Measurements from ENCODE around the gene RIMBP2.

RIMBP2 gene

GRCh38 chr12:130456375-130457199, 259.5 kb downstream of the RIMBP2 start:
- DNase-seq = no peak

- DNase-seq = no peak
Observed at GRCh38 chr12:130455161-130455560, 260.9 kb downstream of the RIMBP2 start.

GRCh38 chr12:130454296-130454695, 261.8 kb downstream of the RIMBP2 start:
- DNase-seq = no peak

- no peak for DNase-seq
Observed at GRCh38 chr12:130452546-130452945, 263.6 kb downstream of the RIMBP2 start.

- DNase-seq = no peak
Observed at GRCh38 chr12:130451001-130451930, 264.8 kb downstream of the RIMBP2 start.

- DNase-seq = no peak
Observed at GRCh38 chr12:130449291-130449690, 266.8 kb downstream of the RIMBP2 start.

- DNase-seq = no peak
Observed at GRCh38 chr12:130448044-130448821, 267.9 kb downstream of the RIMBP2 start.

GRCh38 chr12:130447655-130447965, 268.5 kb downstream of the RIMBP2 start:
- no peak for DNase-seq

- DNase-seq = no peak
Observed at GRCh38 chr12:130446846-130447654, 269.0 kb downstream of the RIMBP2 start.

- no peak for DNase-seq
Observed at GRCh38 chr12:130444986-130445385, 271.1 kb downstream of the RIMBP2 start.

- no peak for DNase-seq
Observed at GRCh38 chr12:130444061-130444460, 272.0 kb downstream of the RIMBP2 start.

- no peak for DNase-seq
Observed at GRCh38 chr12:130441771-130442760, 274.0 kb downstream of the RIMBP2 start.

GRCh38 chr12:130440411-130441080, 275.6 kb downstream of the RIMBP2 start:
- DNase-seq = no peak

- no peak for DNase-seq
Observed at GRCh38 chr12:130439250-130439649, 276.8 kb downstream of the RIMBP2 start.

- DNase-seq = peak; percentile 9
Observed at GRCh38 chr12:130438711-130439110, 277.4 kb downstream of the RIMBP2 start.

GRCh38 chr12:130438243-130438620, 277.9 kb downstream of the RIMBP2 start:
- DNase-seq = peak; percentile 6

GRCh38 chr12:130437555-130438242, 278.4 kb downstream of the RIMBP2 start:
- no peak for DNase-seq

- DNase-seq = peak; percentile 16
Observed at GRCh38 chr12:130436741-130437501, 279.2 kb downstream of the RIMBP2 start.

- peak; percentile 14 for DNase-seq
Observed at GRCh38 chr12:130435826-130436225, 280.3 kb downstream of the RIMBP2 start.
